SK-N-MC (cell line): ENCODE results near the gene UAP1L1.

Experiments
- EZH2 ChIP-seq: fragments of 200-600 bp; sonication (generic); IDR thresholded peaks from one replicate; pipeline ENCODE4 v1.6.1; 2017; ENCODE audit warnings: antibody characterized with exemption
- FOXP2 ChIP-seq: optimal IDR thresholded peaks from 2 replicates; pipeline ENCODE3; 2011; ENCODE audit warnings: mild to moderate bottlenecking, moderate library complexity; ENCODE audit not compliant: insufficient read depth; ENCODE audit errors: extremely low read length, control extremely low read depth
- POLR2AphosphoS5 ChIP-seq: IDR thresholded peaks from 2 replicates; pipeline ENCODE4 v1.6.1; 2012; ENCODE audit warnings: mild to moderate bottlenecking, low read depth, low read length, borderline replicate concordance

DNA sequence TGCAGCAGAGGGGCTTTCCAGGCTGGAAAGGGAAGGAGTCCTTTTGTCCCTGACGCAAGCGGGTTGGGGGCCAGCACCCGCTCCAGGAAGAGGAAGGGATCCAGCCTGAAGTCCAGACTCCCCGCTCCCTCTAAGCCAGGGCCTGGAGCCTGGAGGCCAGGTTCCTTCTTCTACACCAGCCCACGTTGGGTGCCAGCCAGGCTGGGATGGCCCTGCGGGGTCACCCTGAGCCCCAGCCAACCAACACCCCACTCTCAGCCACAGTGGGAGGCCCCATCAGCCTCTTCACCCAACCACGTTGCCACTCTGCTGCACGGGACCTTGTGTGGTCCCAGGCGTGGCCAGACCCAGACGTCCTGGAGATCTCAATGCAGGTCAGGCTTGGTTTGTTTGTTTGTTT, 44.5 kb upstream of the UAP1L1 start:
- TF ChIP-seq EZH2 (no peak), POLR2AphosphoS5 (no peak), FOXP2 (no peak)
